Astrocyte (in vitro differentiated cells and primary cell): ENCODE measurements around the gene MTA2. TPM values are rescaled to one million over a fixed set of nuclear protein-coding genes. Genes with fewer than 3 reads are reported as not detected.

Source experiments
- DNase-seq: peaks from one replicate; pipeline ENCODE4 v3.0.0-alpha.2; 2010; ENCODE audit warnings: low read depth
- FAIRE-seq: peaks from 2 replicates; lab custom pipeline; 2011; peaks lifted over from hg19 to GRCh38; lab: Jason Lieb, UNC
- H2AFZ ChIP-seq: 2 replicates; pipeline ENCODE4 v1.6.0; 2012; ENCODE audit warnings: low read depth, low read length, inconsistent platforms
- H3K27ac ChIP-seq: 2 replicates; pipeline ENCODE4 v1.5.1; 2011; ENCODE audit warnings: low read depth, low read length, inconsistent platforms
- H3K27me3 ChIP-seq: 2 replicates; pipeline ENCODE4 v1.6.0; 2011; ENCODE audit warnings: low read length, inconsistent platforms; ENCODE audit not compliant: insufficient read depth
- H3K36me3 ChIP-seq: 2 replicates; pipeline ENCODE4 v1.5.1; 2011; ENCODE audit warnings: low read length, inconsistent platforms; ENCODE audit not compliant: insufficient read depth
- H3K4me1 ChIP-seq: 2 replicates; pipeline ENCODE4 v1.5.1; 2011; ENCODE audit warnings: low read length, inconsistent platforms; ENCODE audit not compliant: insufficient read depth
- H3K4me2 ChIP-seq: 2 replicates; pipeline ENCODE4 v1.6.0; 2012; ENCODE audit warnings: low read length, inconsistent platforms
- H3K4me3 ChIP-seq: 2 replicates; pipeline ENCODE4 v1.5.1; 2011; ENCODE audit warnings: low read depth, mild to moderate bottlenecking, low read length, inconsistent platforms; ENCODE audit not compliant: insufficient read depth
- H3K79me2 ChIP-seq: 2 replicates; pipeline ENCODE4 v1.6.0; 2012; ENCODE audit warnings: mild to moderate bottlenecking, low read length, inconsistent platforms; ENCODE audit not compliant: insufficient read depth
- H3K9ac ChIP-seq: 2 replicates; pipeline ENCODE4 v1.6.0; 2012; ENCODE audit warnings: mild to moderate bottlenecking, low read length, inconsistent platforms
- H3K9me3 ChIP-seq: 2 replicates; pipeline ENCODE4 v1.5.1; 2012; ENCODE audit warnings: low read depth, mild to moderate bottlenecking, low read length, inconsistent platforms; ENCODE audit not compliant: insufficient read depth
- H4K20me1 ChIP-seq: 2 replicates; pipeline ENCODE4 v1.6.0; 2012; ENCODE audit warnings: low read length, inconsistent platforms; ENCODE audit not compliant: insufficient read depth
- H3K27ac Mint-ChIP-seq: one replicate; pipeline ENCODE4 v1.8.0; 2021; ENCODE audit warnings: mild to moderate bottlenecking, mixed read lengths; ENCODE audit not compliant: unreplicated experiment
- H3K27me3 Mint-ChIP-seq: one replicate; pipeline ENCODE4 v1.8.0; 2021; ENCODE audit warnings: low read depth, mixed read lengths; ENCODE audit not compliant: unreplicated experiment
- H3K36me3 Mint-ChIP-seq: one replicate; pipeline ENCODE4 v1.8.0; 2021; ENCODE audit warnings: low read depth, mixed read lengths; ENCODE audit not compliant: unreplicated experiment
- H3K4me1 Mint-ChIP-seq: one replicate; pipeline ENCODE4 v1.8.0; 2021; ENCODE audit warnings: low read depth, mixed read lengths; ENCODE audit not compliant: unreplicated experiment
- H3K4me3 Mint-ChIP-seq: one replicate; pipeline ENCODE4 v1.8.0; 2021; ENCODE audit warnings: mild to moderate bottlenecking, moderate library complexity, mixed read lengths; ENCODE audit not compliant: unreplicated experiment
- H3K9me3 Mint-ChIP-seq: one replicate; pipeline ENCODE4 v1.8.0; 2021; ENCODE audit warnings: mild to moderate bottlenecking, mixed read lengths; ENCODE audit not compliant: unreplicated experiment
- CTCF ChIP-seq: IDR thresholded peaks from 2 replicates; pipeline ENCODE4 v1.5.1; 2011; ENCODE audit warnings: low read depth, mild to moderate bottlenecking, inconsistent platforms, low read length, moderate library complexity; ENCODE audit not compliant: insufficient read depth
- EZH2 ChIP-seq: IDR thresholded peaks from 2 replicates; pipeline ENCODE4 v1.6.1; 2012; ENCODE audit warnings: mild to moderate bottlenecking, low read length, inconsistent platforms; ENCODE audit not compliant: insufficient read depth
- total RNA-seq: library from RNA; stranded (reverse); gene quantifications from 2 replicates; pipeline ENCODE4 v1.2.1, GENCODE V29; 2021

Gene MTA2
- total RNA-seq, 1 donor from 2014 or later = 136 TPM

DNA sequence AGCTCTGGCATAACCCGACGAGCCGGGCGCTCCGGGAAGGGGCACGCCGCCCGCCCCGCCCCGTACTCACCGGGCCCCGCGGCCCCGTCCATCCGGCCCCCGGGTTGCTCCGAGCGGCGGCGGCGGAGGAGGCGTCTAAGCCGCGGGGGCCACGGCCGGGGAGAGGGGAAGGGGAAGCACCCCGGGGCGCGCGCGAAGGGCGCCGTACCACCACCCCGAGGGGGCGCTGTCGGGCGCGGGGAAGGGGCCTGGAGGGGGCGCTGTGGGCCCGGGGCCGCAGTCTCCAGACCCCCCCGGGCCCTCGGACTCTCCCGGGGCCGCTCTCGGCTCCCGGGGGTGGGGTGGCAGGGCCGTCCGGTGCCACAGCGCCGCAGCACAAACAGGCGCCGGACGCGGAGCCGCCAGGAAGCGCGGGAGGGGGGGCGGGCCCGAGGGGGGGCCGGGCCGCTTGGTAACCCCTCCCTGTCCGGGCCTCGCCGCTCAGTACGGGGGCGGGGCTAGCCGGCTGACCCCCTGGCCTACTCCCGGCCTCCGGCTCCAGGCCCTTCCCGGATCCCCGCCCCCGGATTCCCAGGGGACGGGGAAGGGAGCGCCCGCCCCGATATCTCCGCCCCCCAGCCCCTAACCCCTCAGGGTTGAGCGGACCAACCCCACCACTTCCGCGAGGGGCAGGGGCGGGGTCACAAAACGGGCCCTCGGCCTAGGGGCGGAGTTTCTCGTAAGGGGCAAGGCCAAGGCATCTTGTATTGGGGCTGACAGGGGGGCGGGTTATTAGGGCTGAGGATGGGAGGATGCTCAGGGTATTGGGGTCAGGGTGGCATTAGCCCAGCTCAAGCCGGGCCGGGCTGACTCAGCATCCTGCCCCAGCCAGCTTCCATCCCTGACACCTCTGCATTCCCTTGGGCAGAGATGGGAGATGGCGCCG is 11.0 kb upstream of the MTA2 start, which contains the start of the genes EML3 and ROM1:
EML3 (minus strand) TSS at position 410 of the 925 bp plus-strand sequence; CDS start at position 92, 318 bp downstream.
ROM1 (plus strand) TSS at position 892 of the 925 bp plus-strand sequence; CDS start at position 917, 25 bp downstream.
- Mint-ChIP-seq H3K4me1 (peaks cover 14% of the 10 kb centered on the region), H3K9me3 (no peaks in the 10 kb centered on the region), H3K27ac (peak within 1 kb of the TSS; percentile 89), H3K36me3 (peaks cover 11% of the 10 kb centered on the region), H3K4me3 (peak within 1 kb of the TSS; percentile 98), H3K27me3 (no peaks in the 10 kb centered on the region)
- Histone ChIP-seq H3K27me3 (no peaks in the 10 kb centered on the region), H3K9ac (peak within 1 kb of the TSS; percentile 87), H2AFZ (peak within 1 kb of the TSS; percentile 63), H3K79me2 (peaks cover 9% of the 10 kb centered on the region), H3K4me2 (peak within 1 kb of the TSS; percentile 96), H4K20me1 (peaks cover 4% of the 10 kb centered on the region), H3K4me3 (peak within 1 kb of the TSS; percentile 82), H3K27ac (peak within 1 kb of the TSS; percentile 56), H3K9me3 (no peaks in the 10 kb centered on the region), H3K36me3 (peaks cover 7% of the 10 kb centered on the region), H3K4me1 (peaks cover 11% of the 10 kb centered on the region)
- no peak for FAIRE-seq
- peak; percentile 48 for DNase-seq
- no peak for TF ChIP-seq EZH2
- peak; percentile 9 for TF ChIP-seq CTCF

DNA sequence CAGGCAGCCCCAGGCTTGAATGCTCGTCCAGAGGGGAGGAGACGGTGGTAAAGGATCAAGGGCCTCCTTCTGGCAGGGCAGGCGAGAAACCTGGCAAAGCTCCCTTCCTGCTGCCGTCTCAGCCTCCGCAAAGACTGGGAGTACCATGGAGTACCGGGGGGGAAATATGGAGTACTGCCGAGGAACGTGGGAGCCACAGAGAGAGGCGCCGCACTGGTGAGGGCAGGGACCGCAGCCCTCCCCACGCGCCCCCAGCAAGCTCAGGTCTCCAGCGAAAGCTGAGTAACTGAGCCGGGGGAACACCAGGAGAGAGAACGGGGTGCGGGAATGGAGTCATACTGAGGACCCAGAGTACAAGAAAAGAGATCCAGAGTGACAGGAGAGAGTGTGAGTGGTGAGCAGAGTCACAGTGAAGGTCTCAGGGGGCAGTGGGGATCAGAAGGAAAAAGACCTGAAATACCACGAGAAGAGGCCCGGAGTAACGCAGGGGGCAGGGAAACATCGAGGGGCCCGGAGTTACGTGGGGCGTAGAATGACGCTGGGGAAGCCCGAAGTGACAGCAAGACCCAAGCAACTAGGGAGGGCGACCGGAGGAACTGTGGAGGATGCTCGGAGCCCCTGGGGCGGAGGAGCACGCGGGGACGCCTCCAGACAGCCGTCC is 10.2 kb upstream of the MTA2 start:
- peak overlapping the region; percentile 56 for H3K27ac ChIP-seq
- TF ChIP-seq CTCF (no peak), EZH2 (no peak)
- peak overlapping the region; percentile 63 for H2AFZ ChIP-seq
- H3K4me2 ChIP-seq = peak overlapping the region; percentile 96
- H3K9ac ChIP-seq = peak overlapping the region; percentile 87
- H3K79me2 ChIP-seq = peaks cover 9% of the 10 kb centered on the region
- no peaks in the 10 kb centered on the region for H3K27me3 Mint-ChIP-seq
- H3K9me3 Mint-ChIP-seq = no peaks in the 10 kb centered on the region
- DNase-seq = peak; percentile 60
- peaks cover 13% of the 10 kb centered on the region for H3K36me3 Mint-ChIP-seq
- peaks cover 8% of the 10 kb centered on the region for H3K36me3 ChIP-seq
- H3K4me3 Mint-ChIP-seq = peak overlapping the region; percentile 98
- H3K27ac Mint-ChIP-seq = peak overlapping the region; percentile 89
- H4K20me1 ChIP-seq = peaks cover 6% of the 10 kb centered on the region
- H3K9me3 ChIP-seq = no peaks in the 10 kb centered on the region
- H3K27me3 ChIP-seq = no peaks in the 10 kb centered on the region
- FAIRE-seq = no peak
- peak overlapping the region; percentile 82 for H3K4me3 ChIP-seq
- peaks cover 14% of the 10 kb centered on the region for H3K4me1 Mint-ChIP-seq
- peaks cover 11% of the 10 kb centered on the region for H3K4me1 ChIP-seq
